Keratinocyte (primary cell): ENCODE measurements around the gene FBLN5.

Experiments used
- EZH2 ChIP-seq: IDR thresholded peaks from one replicate; pipeline ENCODE4 v1.6.1; 2012; ENCODE audit warnings: inconsistent platforms, mild to moderate bottlenecking, low read length, moderate library complexity
- TF ChIP-seq, protein P1 (sequence below), 3 experiments: IDR thresholded peaks in 1 of 3; conservative IDR thresholded peaks in 1 of 3; optimal IDR thresholded peaks in 1 of 3; 2 replicates in 2 of 3; 3 replicates in 1 of 3; pipeline versions ENCODE3 to v1.5.1; 2011; ENCODE audit warnings: low read length in 3 of 3, mild to moderate bottlenecking in 3 of 3, moderate library complexity in 2 of 3, control low read depth in 1 of 3, inconsistent platforms in 1 of 3; ENCODE audit not compliant: insufficient read depth in 2 of 3; ENCODE audit errors: extremely low read depth in 1 of 3

DNA sequence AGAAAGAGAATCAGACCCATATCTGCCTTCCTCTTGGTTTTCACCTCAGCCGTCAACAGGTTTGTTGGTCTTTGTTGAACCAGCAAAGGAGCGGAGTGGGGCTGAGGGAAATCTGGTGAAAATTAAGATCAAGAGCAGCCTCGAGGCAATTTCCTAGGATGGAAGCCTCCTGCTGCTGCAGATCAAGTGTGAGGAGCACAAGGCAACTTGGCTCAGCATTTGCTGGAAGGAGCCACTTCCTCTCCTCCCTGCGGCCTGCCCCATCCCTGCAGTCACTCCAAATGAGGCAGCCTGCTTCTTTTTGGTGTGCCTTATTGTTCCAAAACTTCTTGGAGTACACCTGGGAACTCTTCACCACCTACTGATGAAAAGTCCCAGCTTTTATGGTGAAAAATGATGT, 85.1 kb downstream of the FBLN5 start:
- TF ChIP-seq, protein P1, sequence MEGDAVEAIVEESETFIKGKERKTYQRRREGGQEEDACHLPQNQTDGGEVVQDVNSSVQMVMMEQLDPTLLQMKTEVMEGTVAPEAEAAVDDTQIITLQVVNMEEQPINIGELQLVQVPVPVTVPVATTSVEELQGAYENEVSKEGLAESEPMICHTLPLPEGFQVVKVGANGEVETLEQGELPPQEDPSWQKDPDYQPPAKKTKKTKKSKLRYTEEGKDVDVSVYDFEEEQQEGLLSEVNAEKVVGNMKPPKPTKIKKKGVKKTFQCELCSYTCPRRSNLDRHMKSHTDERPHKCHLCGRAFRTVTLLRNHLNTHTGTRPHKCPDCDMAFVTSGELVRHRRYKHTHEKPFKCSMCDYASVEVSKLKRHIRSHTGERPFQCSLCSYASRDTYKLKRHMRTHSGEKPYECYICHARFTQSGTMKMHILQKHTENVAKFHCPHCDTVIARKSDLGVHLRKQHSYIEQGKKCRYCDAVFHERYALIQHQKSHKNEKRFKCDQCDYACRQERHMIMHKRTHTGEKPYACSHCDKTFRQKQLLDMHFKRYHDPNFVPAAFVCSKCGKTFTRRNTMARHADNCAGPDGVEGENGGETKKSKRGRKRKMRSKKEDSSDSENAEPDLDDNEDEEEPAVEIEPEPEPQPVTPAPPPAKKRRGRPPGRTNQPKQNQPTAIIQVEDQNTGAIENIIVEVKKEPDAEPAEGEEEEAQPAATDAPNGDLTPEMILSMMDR (optimal IDR thresholded peaks at IDR 0.05 in 1 of 3, IDR thresholded peaks at IDR 0.05 in 1 of 3, conservative IDR thresholded peaks at IDR 0.05 in 1 of 3; ENCODE audit: extremely low read depth in 1 of 3, insufficient read depth in 2 of 3, low read length in 3 of 3) = no peak
- TF ChIP-seq EZH2 = no peak
